ENCODE results near the gene JARID2.

DNA sequence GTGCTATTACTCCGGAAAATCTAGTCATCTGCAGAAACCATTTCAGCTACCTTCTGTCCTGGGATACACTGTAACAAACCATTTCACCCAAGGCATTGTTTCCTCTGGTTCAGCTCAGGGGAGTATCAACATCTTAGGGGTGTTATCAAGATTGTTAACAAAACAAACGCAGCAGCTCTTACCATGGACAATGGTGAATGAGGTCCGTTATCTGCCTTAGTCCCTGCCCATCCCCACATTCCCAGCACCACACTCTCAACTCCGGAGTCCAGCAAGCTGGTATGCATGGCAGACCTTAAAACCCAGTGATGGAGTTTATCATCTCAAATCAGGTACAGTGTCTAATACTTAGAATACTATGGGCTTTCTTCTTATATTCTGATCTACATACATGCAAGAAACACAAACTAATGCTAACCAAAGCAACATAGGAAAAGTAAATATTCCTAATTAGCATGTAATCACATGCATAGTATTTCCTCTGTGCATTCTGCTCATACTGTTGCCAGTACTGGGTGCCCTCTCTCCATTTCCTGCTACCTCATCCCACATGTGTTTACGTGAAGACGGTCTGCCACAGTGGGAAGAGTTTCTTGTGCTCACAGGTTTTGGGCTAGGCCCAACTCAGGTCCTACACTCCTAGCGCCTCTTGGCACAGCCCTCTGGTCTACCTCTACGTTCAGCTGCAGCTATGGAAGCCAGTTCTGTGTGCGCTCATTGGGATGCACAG lies 293.1 kb downstream of the JARID2 start:
- TF ChIP-seq, protein P1, sequence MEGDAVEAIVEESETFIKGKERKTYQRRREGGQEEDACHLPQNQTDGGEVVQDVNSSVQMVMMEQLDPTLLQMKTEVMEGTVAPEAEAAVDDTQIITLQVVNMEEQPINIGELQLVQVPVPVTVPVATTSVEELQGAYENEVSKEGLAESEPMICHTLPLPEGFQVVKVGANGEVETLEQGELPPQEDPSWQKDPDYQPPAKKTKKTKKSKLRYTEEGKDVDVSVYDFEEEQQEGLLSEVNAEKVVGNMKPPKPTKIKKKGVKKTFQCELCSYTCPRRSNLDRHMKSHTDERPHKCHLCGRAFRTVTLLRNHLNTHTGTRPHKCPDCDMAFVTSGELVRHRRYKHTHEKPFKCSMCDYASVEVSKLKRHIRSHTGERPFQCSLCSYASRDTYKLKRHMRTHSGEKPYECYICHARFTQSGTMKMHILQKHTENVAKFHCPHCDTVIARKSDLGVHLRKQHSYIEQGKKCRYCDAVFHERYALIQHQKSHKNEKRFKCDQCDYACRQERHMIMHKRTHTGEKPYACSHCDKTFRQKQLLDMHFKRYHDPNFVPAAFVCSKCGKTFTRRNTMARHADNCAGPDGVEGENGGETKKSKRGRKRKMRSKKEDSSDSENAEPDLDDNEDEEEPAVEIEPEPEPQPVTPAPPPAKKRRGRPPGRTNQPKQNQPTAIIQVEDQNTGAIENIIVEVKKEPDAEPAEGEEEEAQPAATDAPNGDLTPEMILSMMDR (IDR thresholded peaks at IDR 0.05; ENCODE audit: low read length) = no peak
- TF ChIP-seq EZH2 (optimal IDR thresholded peaks at IDR 0.05; ENCODE audit: low read depth, low read length) (no peak), EZH2phosphoT487 (IDR thresholded peaks at IDR 0.05; ENCODE audit: low read length) (no peak)
